ENCODE results near the gene AKR1E2. TPM values are rescaled to one million over a fixed set of nuclear protein-coding genes. Genes with fewer than 3 reads are reported as not detected.

AKR1E2 gene
- total RNA-seq, 1 donor from 2014 or later: 8.7 TPM

DNA sequence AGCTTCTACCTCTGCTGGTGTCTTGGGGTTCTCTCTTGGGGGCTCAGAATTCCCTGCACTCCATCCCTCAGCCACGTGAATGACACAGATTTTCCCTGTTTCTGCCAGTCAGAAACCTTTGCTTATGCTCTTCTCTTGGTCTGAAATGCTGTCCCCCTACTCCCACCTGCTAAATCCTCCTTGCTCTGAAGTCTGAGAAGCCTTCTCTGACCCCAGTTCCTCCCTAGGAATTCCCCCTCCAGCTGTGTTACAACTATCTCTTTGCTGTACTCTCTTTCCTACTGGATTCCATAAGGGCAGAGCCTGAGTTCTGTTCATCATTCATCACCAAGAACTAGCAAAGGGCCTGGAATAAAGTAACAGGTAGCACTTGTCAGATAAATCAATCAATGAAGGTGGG is 33.6 kb upstream of the AKR1E2 start:
- peaks cover 1% of the 10 kb centered on the region for H3K9me3 Mint-ChIP-seq (ENCODE audit: unreplicated experiment)
- no peaks in the 10 kb centered on the region for H3K36me3 Mint-ChIP-seq (ENCODE audit: unreplicated experiment)
- TF ChIP-seq CTCF (IDR thresholded peaks at IDR 0.05; ENCODE audit: partially characterized antibody, unreplicated experiment): no peak
- no peak overlapping the region for H3K4me3 Mint-ChIP-seq (ENCODE audit: unreplicated experiment)
- no peaks in the 10 kb centered on the region for H3K27me3 Mint-ChIP-seq (ENCODE audit: unreplicated experiment)
- DNase-seq: no peak
- no peaks in the 10 kb centered on the region for H3K4me1 Mint-ChIP-seq (ENCODE audit: low read depth, unreplicated experiment)
- no peak overlapping the region for H3K27ac Mint-ChIP-seq (ENCODE audit: unreplicated experiment)

- no peak for DNase-seq
- no peak for TF ChIP-seq CTCF (IDR thresholded peaks at IDR 0.05; ENCODE audit: partially characterized antibody, unreplicated experiment)
- Mint-ChIP-seq H3K9me3 (ENCODE audit: unreplicated experiment) (peaks cover 2% of the 10 kb centered on the region), H3K4me1 (ENCODE audit: low read depth, unreplicated experiment) (no peaks in the 10 kb centered on the region), H3K27ac (ENCODE audit: unreplicated experiment) (no peak overlapping the region), H3K4me3 (ENCODE audit: unreplicated experiment) (no peak overlapping the region), H3K27me3 (ENCODE audit: unreplicated experiment) (no peaks in the 10 kb centered on the region), H3K36me3 (ENCODE audit: unreplicated experiment) (no peaks in the 10 kb centered on the region)
Measured at GRCh38 chr10:4801405-4801804, 24.6 kb upstream of the AKR1E2 start.

DNA sequence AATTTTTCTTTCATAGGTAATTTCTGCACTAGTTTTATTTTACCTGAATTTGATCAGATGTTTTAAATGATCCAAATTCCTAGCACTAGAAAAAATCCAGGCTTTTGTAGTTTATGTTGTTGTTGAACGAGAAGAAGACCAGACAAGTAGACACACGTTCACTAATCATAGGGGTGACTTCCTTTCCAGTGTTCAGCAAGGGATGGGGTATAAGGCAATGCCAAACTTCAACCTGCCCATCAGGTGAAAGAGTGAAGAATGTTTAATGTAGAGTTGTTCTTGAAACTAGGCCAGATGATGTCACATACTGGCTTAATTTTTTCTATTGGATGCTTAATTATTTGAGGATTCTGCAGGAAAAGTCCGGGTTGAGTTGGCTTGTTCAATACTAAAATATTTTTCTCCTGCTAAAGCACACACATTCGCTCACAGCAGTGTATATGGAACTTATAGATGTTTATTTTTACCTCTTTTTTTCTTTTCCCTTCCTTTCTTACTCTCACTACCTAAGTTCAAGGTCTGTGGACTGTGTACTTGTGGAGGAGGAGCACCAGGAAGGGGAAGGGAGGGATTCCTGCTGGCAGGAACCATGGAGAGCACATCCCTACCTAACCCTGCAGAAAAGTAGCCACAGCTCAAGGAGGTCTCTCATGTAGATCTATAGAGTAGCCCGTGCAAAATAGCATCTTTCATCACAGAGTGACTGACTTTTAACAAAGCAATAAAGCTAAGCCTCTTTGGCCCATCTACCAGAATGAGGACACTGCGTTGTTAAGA is 23.1 kb upstream of the AKR1E2 start:
- Mint-ChIP-seq H3K36me3 (ENCODE audit: unreplicated experiment) (no peaks in the 10 kb centered on the region), H3K27ac (ENCODE audit: unreplicated experiment) (no peak overlapping the region), H3K4me1 (ENCODE audit: low read depth, unreplicated experiment) (no peaks in the 10 kb centered on the region)

DNA sequence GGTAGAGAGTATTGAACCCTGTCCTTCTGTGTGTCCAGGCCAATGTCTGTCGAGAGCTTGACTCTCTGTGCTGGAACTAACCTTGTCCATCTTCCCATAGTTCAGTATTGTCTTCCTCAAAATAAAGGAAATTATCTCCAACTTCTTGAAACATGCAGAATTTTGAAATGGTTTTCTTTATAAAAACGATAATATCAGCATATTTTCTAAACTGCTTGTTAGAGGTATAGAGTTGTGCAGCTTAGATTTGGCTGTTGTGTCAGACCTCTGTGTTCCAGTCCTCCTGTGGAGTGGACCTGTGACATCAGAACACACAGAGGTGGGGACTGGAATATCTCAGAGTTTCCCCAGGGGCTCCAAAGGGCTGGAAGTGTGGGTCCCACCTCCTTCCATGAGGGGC is 22.2 kb upstream of the AKR1E2 start:
- no peak overlapping the region for H3K4me3 Mint-ChIP-seq (ENCODE audit: unreplicated experiment)
- TF ChIP-seq CTCF (IDR thresholded peaks at IDR 0.05; ENCODE audit: partially characterized antibody, unreplicated experiment): no peak
- no peaks in the 10 kb centered on the region for H3K36me3 Mint-ChIP-seq (ENCODE audit: unreplicated experiment)
- H3K27me3 Mint-ChIP-seq (ENCODE audit: unreplicated experiment): no peaks in the 10 kb centered on the region
- DNase-seq: no peak
- H3K27ac Mint-ChIP-seq (ENCODE audit: unreplicated experiment): no peak overlapping the region
- H3K4me1 Mint-ChIP-seq (ENCODE audit: low read depth, unreplicated experiment): no peaks in the 10 kb centered on the region
- peaks cover 2% of the 10 kb centered on the region for H3K9me3 Mint-ChIP-seq (ENCODE audit: unreplicated experiment)

More for the DNA sequence above, 23.1 kb upstream of the AKR1E2 start:
- H3K4me3 Mint-ChIP-seq (ENCODE audit: unreplicated experiment): no peak overlapping the region
- DNase-seq: no peak
- TF ChIP-seq CTCF (IDR thresholded peaks at IDR 0.05; ENCODE audit: partially characterized antibody, unreplicated experiment): no peak
- H3K27me3 Mint-ChIP-seq (ENCODE audit: unreplicated experiment): no peaks in the 10 kb centered on the region
- peaks cover 2% of the 10 kb centered on the region for H3K9me3 Mint-ChIP-seq (ENCODE audit: unreplicated experiment)

DNA sequence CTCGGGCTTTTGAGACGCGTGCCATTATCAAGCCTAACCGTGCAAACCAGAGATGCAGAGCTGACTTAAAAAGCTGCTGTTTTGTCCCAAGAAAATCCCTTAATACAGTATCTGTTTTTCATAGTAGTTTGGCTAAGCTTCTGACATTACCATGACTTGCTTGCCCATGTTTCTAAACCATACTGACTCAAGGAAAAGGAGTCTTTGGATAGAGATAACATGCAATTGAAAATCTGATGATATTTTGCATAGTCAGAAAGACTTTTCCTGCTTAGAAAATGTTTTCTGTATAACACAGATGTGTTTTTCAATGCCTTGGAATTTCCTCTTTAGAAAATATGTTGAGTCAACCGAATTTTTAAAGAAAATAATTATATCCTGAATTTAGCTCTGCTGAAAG is 21.5 kb upstream of the AKR1E2 start:
- no peak for TF ChIP-seq CTCF (IDR thresholded peaks at IDR 0.05; ENCODE audit: partially characterized antibody, unreplicated experiment)

More for the DNA sequence above, 21.5 kb upstream of the AKR1E2 start:
- no peaks in the 10 kb centered on the region for H3K36me3 Mint-ChIP-seq (ENCODE audit: unreplicated experiment)
- H3K9me3 Mint-ChIP-seq (ENCODE audit: unreplicated experiment): peaks cover 2% of the 10 kb centered on the region
- no peaks in the 10 kb centered on the region for H3K4me1 Mint-ChIP-seq (ENCODE audit: low read depth, unreplicated experiment)
- H3K4me3 Mint-ChIP-seq (ENCODE audit: unreplicated experiment): no peak overlapping the region
- no peak for DNase-seq
- no peak overlapping the region for H3K27ac Mint-ChIP-seq (ENCODE audit: unreplicated experiment)
- H3K27me3 Mint-ChIP-seq (ENCODE audit: unreplicated experiment): no peaks in the 10 kb centered on the region

All from glutamatergic neuron (in vitro differentiated cells).